ENCODE results near the gene CDH19.
"Not testable (repeated sequence)": the region's sequence is repeated elsewhere in the genome, so short reads cannot be mapped to it uniquely, and the experiment has no call there.

Gene CDH19

GRCh38 chr18:66560094-66560493 lies 43.8 kb downstream of the CDH19 start:
- DNase-seq = peak; percentile 58

GRCh38 chr18:66558773-66559172 lies 45.1 kb downstream of the CDH19 start:
- no peak for DNase-seq

GRCh38 chr18:66557091-66557490 lies 46.8 kb downstream of the CDH19 start:
- DNase-seq = no peak

GRCh38 chr18:66555585-66555984 lies 48.3 kb downstream of the CDH19 start:
- DNase-seq = no peak

GRCh38 chr18:66553824-66554223 lies 50.1 kb downstream of the CDH19 start:
- DNase-seq = no peak

GRCh38 chr18:66550366-66550765 lies 53.5 kb downstream of the CDH19 start:
- DNase-seq = no peak

GRCh38 chr18:66548747-66549146 lies 55.1 kb downstream of the CDH19 start:
- no peak for DNase-seq

- peak; percentile 39 for DNase-seq
These were observed 69.8 kb downstream of the CDH19 start for GRCh38 chr18:66534110-66534509.

- DNase-seq = peak; percentile 60
These were observed 70.2 kb downstream of the CDH19 start for GRCh38 chr18:66533693-66534092.

- no peak for DNase-seq
These were observed 80.5 kb downstream of the CDH19 start for GRCh38 chr18:66523219-66523991.

- no peak for DNase-seq
These were observed 89.9 kb downstream of the CDH19 start for GRCh38 chr18:66513996-66514395.

- DNase-seq = no peak
These were observed 92.1 kb downstream of the CDH19 start for GRCh38 chr18:66511792-66512191.

GRCh38 chr18:66511289-66511688 lies 92.6 kb downstream of the CDH19 start:
- DNase-seq = no peak

- no peak for DNase-seq
These were observed 93.4 kb downstream of the CDH19 start for GRCh38 chr18:66510357-66511045.

- no peak for DNase-seq
These were observed 95.0 kb downstream of the CDH19 start for GRCh38 chr18:66508937-66509336.

- no peak for DNase-seq
These were observed 97.7 kb downstream of the CDH19 start for GRCh38 chr18:66506178-66506577.

- no peak for DNase-seq
These were observed 106.5 kb downstream of the CDH19 start for GRCh38 chr18:66497351-66497750.

- peak; percentile 70 for DNase-seq
These were observed 108.0 kb downstream of the CDH19 start for GRCh38 chr18:66495844-66496243.

- DNase-seq = no peak
These were observed 130.0 kb downstream of the CDH19 start for GRCh38 chr18:66473882-66474281.

- DNase-seq = not testable (repeated sequence)
These were observed 137.7 kb downstream of the CDH19 start for GRCh38 chr18:66466184-66466583.

- DNase-seq = no peak
These were observed 142.5 kb downstream of the CDH19 start for GRCh38 chr18:66461344-66461743.

GRCh38 chr18:66457245-66457644 lies 146.6 kb downstream of the CDH19 start:
- DNase-seq = no peak
